Measurements from ENCODE around the gene PWP1.

The PWP1 gene

GRCh38 chr12:107685360-107686248 is at the start of gene PWP1:
Gene PWP1 (plus strand): TSS chr12:107685799. CDS start chr12:107685900, 101 bp downstream.
- peak; percentile 95 for DNase-seq (ENCODE audit: low read depth)

- no peak for DNase-seq (ENCODE audit: low read depth)
These were observed 44.4 kb upstream of the PWP1 start for GRCh38 chr12:107641154-107641553.

GRCh38 chr12:107642240-107642639 is 43.4 kb upstream of the PWP1 start:
- no peak for DNase-seq (ENCODE audit: low read depth)

- DNase-seq (ENCODE audit: low read depth): no peak
These were observed 39.8 kb upstream of the PWP1 start for GRCh38 chr12:107645630-107646333.

- DNase-seq (ENCODE audit: low read depth): no peak
These were observed 39.2 kb upstream of the PWP1 start for GRCh38 chr12:107646436-107646835.

GRCh38 chr12:107649661-107650061 is 35.9 kb upstream of the PWP1 start:
- no peak for DNase-seq (ENCODE audit: low read depth)

GRCh38 chr12:107650977-107651376 is 34.6 kb upstream of the PWP1 start:
- no peak for DNase-seq (ENCODE audit: low read depth)

- no peak for DNase-seq (ENCODE audit: low read depth)
These were observed 33.8 kb upstream of the PWP1 start for GRCh38 chr12:107651571-107652449.

GRCh38 chr12:107653519-107653918 is 32.1 kb upstream of the PWP1 start:
- DNase-seq (ENCODE audit: low read depth): no peak

GRCh38 chr12:107654873-107655272 is 30.7 kb upstream of the PWP1 start:
- no peak for DNase-seq (ENCODE audit: low read depth)

GRCh38 chr12:107655281-107656065 is 30.1 kb upstream of the PWP1 start:
- DNase-seq (ENCODE audit: low read depth): no peak

GRCh38 chr12:107656302-107656701 is 29.3 kb upstream of the PWP1 start:
- no peak for DNase-seq (ENCODE audit: low read depth)

GRCh38 chr12:107657133-107657532 is 28.5 kb upstream of the PWP1 start:
- DNase-seq (ENCODE audit: low read depth): no peak

- DNase-seq (ENCODE audit: low read depth): no peak
These were observed 28.0 kb upstream of the PWP1 start for GRCh38 chr12:107657621-107658020.

- DNase-seq (ENCODE audit: low read depth): peak; percentile 36
These were observed 25.4 kb upstream of the PWP1 start for GRCh38 chr12:107660235-107660634.

GRCh38 chr12:107660861-107661415 is 24.7 kb upstream of the PWP1 start:
- DNase-seq (ENCODE audit: low read depth): no peak

GRCh38 chr12:107661830-107662229 is 23.8 kb upstream of the PWP1 start:
- no peak for DNase-seq (ENCODE audit: low read depth)

- DNase-seq (ENCODE audit: low read depth): no peak
These were observed 23.1 kb upstream of the PWP1 start for GRCh38 chr12:107662484-107662883.

- no peak for DNase-seq (ENCODE audit: low read depth)
These were observed 22.3 kb upstream of the PWP1 start for GRCh38 chr12:107663277-107663676.

GRCh38 chr12:107666009-107666408 is 19.6 kb upstream of the PWP1 start:
- no peak for DNase-seq (ENCODE audit: low read depth)

- DNase-seq (ENCODE audit: low read depth): no peak
These were observed 18.1 kb upstream of the PWP1 start for GRCh38 chr12:107667464-107667863.
